ENCODE data around the gene VPS11. TPM values are rescaled to one million over a fixed set of nuclear protein-coding genes. Genes with fewer than 3 reads are reported as not detected.
A peak's percentile ranks its signal among the peaks of the same experiment; 100 is the strongest.

VPS11 gene
- total RNA-seq, 1 donor from 2014 or later, result 42.6 TPM

DNA sequence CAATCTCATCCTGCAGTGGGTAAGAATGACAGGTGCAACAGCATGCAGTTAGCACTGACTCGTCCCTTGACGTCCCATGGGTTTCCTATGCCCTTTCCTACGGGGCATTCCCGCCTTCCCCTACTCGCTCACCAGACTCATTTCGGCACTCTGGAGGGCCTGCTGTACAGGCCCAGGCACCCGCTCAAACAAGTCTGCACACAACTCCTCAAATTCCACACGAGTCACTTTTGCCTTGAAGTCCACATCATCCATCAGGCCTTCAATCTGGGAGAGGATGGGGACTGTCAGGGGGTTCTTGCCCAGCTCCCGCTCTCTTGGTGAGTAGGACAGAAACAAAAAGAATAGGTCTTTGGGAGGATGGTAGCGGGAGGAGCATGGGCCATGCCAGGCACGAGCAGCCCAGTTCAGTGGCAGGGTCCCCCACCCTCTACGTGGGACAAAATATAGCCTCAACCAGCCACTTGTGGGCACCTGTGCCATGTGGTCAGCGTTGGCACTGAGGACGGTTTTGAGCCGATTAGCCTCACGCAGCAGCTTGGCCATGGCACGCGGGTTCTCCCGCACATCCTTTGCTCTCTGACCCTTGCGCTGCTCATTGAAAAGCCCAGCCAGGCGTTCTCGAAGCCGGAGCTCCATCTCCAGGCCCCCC is 15.3 kb upstream of the VPS11 start:
- no peak for DNase-seq (ENCODE audit: extremely low spot score, unreplicated experiment)
- Mint-ChIP-seq H3K27ac (ENCODE audit: unreplicated experiment) (no peak overlapping the region), H3K4me3 (ENCODE audit: unreplicated experiment) (no peak overlapping the region), H3K36me3 (ENCODE audit: unreplicated experiment) (peaks cover 57% of the 10 kb centered on the region), H3K9me3 (ENCODE audit: unreplicated experiment) (no peaks in the 10 kb centered on the region), H3K4me1 (ENCODE audit: unreplicated experiment) (peaks cover 13% of the 10 kb centered on the region), H3K27me3 (ENCODE audit: unreplicated experiment) (no peaks in the 10 kb centered on the region)
- TF ChIP-seq, protein P1, sequence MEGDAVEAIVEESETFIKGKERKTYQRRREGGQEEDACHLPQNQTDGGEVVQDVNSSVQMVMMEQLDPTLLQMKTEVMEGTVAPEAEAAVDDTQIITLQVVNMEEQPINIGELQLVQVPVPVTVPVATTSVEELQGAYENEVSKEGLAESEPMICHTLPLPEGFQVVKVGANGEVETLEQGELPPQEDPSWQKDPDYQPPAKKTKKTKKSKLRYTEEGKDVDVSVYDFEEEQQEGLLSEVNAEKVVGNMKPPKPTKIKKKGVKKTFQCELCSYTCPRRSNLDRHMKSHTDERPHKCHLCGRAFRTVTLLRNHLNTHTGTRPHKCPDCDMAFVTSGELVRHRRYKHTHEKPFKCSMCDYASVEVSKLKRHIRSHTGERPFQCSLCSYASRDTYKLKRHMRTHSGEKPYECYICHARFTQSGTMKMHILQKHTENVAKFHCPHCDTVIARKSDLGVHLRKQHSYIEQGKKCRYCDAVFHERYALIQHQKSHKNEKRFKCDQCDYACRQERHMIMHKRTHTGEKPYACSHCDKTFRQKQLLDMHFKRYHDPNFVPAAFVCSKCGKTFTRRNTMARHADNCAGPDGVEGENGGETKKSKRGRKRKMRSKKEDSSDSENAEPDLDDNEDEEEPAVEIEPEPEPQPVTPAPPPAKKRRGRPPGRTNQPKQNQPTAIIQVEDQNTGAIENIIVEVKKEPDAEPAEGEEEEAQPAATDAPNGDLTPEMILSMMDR (IDR thresholded peaks at IDR 0.05), result no peak

DNA sequence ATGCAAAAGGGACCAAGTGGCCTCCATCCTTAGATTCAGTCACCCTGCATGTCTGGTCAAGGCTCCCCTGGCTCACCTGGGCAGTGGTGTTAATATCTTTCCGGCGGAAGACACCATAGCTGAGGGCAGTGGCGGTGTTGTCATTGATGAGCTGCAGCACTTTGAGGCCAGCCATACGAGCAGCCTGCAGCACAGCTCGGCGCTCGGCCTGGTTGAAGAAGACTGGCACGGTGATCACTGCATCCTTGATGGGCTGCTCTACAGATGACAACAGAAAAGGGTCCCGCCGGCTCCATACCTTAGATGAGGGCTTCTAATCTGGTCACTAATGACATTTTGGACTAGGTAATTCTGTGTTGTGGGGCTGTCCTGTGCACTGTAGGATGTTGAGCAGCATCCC is 13.2 kb upstream of the VPS11 start:
- TF ChIP-seq, protein P1 (IDR thresholded peaks at IDR 0.05), result no peak

DNA sequence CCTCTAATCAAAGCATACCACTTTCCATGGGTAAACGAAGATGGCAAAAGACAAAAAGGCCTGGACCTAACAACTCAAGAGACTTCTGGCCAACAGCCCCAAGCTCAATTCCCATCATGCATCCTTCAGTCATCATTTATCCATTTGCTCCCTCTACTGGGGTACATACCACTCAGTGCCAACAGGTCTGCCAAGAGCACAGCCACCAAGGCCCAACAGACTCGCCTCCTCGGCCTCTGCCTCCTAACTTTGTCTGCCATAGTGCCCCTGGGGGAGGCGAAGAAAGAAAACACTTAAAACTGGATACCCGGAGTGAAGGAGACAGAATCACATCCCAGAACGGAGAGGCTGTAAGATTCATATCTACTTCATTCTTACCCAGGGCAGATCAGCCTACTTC is 11.7 kb upstream of the VPS11 start:
- peak overlapping the region; percentile 84 for H3K27ac Mint-ChIP-seq (ENCODE audit: unreplicated experiment)
- TF ChIP-seq, protein P1 (IDR thresholded peaks at IDR 0.05), result peak; percentile 30
- no peak for DNase-seq (ENCODE audit: extremely low spot score, unreplicated experiment)
- H3K27me3 Mint-ChIP-seq (ENCODE audit: unreplicated experiment), result no peaks in the 10 kb centered on the region
- H3K4me3 Mint-ChIP-seq (ENCODE audit: unreplicated experiment), result peak overlapping the region; percentile 96
- peaks cover 34% of the 10 kb centered on the region for H3K36me3 Mint-ChIP-seq (ENCODE audit: unreplicated experiment)
- peaks cover 24% of the 10 kb centered on the region for H3K4me1 Mint-ChIP-seq (ENCODE audit: unreplicated experiment)
- H3K9me3 Mint-ChIP-seq (ENCODE audit: unreplicated experiment), result no peaks in the 10 kb centered on the region

More for the DNA sequence above, 13.2 kb upstream of the VPS11 start:
- no peak overlapping the region for H3K27ac Mint-ChIP-seq (ENCODE audit: unreplicated experiment)
- H3K4me3 Mint-ChIP-seq (ENCODE audit: unreplicated experiment), result no peak overlapping the region
- no peaks in the 10 kb centered on the region for H3K9me3 Mint-ChIP-seq (ENCODE audit: unreplicated experiment)
- H3K27me3 Mint-ChIP-seq (ENCODE audit: unreplicated experiment), result no peaks in the 10 kb centered on the region
- H3K36me3 Mint-ChIP-seq (ENCODE audit: unreplicated experiment), result peaks cover 42% of the 10 kb centered on the region
- H3K4me1 Mint-ChIP-seq (ENCODE audit: unreplicated experiment), result peaks cover 24% of the 10 kb centered on the region
- DNase-seq (ENCODE audit: extremely low spot score, unreplicated experiment), result no peak

DNA sequence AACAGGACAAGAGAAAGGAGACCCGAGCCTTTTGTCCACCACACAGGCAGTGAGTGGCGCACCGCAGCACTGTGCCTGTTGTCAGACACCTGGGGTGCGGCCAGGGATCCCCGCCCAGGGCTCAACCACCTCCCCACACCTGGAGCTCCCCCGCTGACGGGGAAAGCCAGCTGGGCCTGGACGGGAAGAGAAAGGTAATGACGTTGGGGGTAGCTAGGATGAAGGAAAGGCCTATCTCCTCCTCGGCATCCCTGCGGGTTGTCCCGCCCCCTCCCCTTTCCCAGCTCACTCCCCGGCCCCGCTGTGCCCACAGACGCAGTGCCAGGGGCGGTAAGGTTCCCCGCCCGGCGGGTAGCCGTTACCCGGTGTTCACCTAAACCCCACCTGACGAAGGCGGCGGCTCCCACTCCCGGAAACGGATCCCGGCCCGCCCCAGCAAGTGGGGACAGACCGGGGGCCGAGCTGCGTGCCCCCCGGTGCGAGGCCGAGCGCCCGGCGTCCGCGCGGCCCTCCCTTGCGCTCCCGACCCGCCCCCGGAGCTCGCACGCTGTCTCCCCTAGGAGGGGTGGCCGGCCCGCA is 11.1 kb upstream of the VPS11 start:
- H3K27ac Mint-ChIP-seq (ENCODE audit: unreplicated experiment), result peak overlapping the region; percentile 94
- peaks cover 28% of the 10 kb centered on the region for H3K36me3 Mint-ChIP-seq (ENCODE audit: unreplicated experiment)
- peaks cover 24% of the 10 kb centered on the region for H3K4me1 Mint-ChIP-seq (ENCODE audit: unreplicated experiment)

More for the DNA sequence above, 11.1 kb upstream of the VPS11 start:
- DNase-seq (ENCODE audit: extremely low spot score, unreplicated experiment), result no peak
- H3K27me3 Mint-ChIP-seq (ENCODE audit: unreplicated experiment), result no peaks in the 10 kb centered on the region
- H3K4me3 Mint-ChIP-seq (ENCODE audit: unreplicated experiment), result peak overlapping the region; percentile 96
- no peaks in the 10 kb centered on the region for H3K9me3 Mint-ChIP-seq (ENCODE audit: unreplicated experiment)
- TF ChIP-seq, protein P1 (IDR thresholded peaks at IDR 0.05), result no peak

Data from osteocyte (in vitro differentiated cells).